Keratinocyte (primary cell): ENCODE measurements around the gene S100B. TPM values are rescaled to one million over a fixed set of nuclear protein-coding genes. Genes with fewer than 3 reads are reported as not detected.

Source experiments
- DNase-seq: peaks from one replicate; pipeline ENCODE4 v3.0.0-alpha.2; 2011; ENCODE audit warnings: low read depth, missing footprints, low spot score
- FAIRE-seq: peaks from 2 replicates; lab custom pipeline; 2011; peaks lifted over from hg19 to GRCh38; lab: Jason Lieb, UNC
- H2AFZ ChIP-seq: 2 replicates; pipeline ENCODE4 v1.6.0; 2012; ENCODE audit warnings: low read length, control low read depth, inconsistent platforms; ENCODE audit not compliant: control insufficient read depth
- H3K27ac ChIP-seq: 2 replicates; pipeline ENCODE4 v1.5.1; 2011; ENCODE audit warnings: low read length; ENCODE audit not compliant: control insufficient read depth, insufficient read depth
- H3K27me3 ChIP-seq: 3 replicates; pipeline ENCODE4 v1.6.0; 2011; ENCODE audit warnings: low read length; ENCODE audit not compliant: control insufficient read depth, insufficient read depth; ENCODE audit errors: extremely low read depth
- H3K36me3 ChIP-seq, 2 experiments: 2 replicates in 1 of 2; 3 replicates in 1 of 2; pipeline ENCODE4 v1.5.1; 2011; ENCODE audit warnings: low read length in 2 of 2, mild to moderate bottlenecking in 1 of 2; ENCODE audit not compliant: control insufficient read depth in 2 of 2, insufficient read depth in 2 of 2; ENCODE audit errors: extremely low read depth in 1 of 2
- H3K4me1 ChIP-seq: 3 replicates; pipeline ENCODE4 v1.5.1; 2011; ENCODE audit warnings: low read length; ENCODE audit not compliant: control insufficient read depth, insufficient read depth; ENCODE audit errors: extremely low read depth
- H3K4me2 ChIP-seq: 3 replicates; pipeline ENCODE4 v1.6.0; 2011; ENCODE audit warnings: low read depth, low read length; ENCODE audit not compliant: control insufficient read depth, insufficient read depth; ENCODE audit errors: extremely low read depth
- H3K4me3 ChIP-seq, 3 experiments: fragments of 200-600 bp in 1 of 3; sonication (generic) in 1 of 3; 2 replicates in 2 of 3; 3 replicates in 1 of 3; pipeline ENCODE4 v1.5.1; 2011 to 2016; ENCODE audit warnings: low read length in 3 of 3, mild to moderate bottlenecking in 3 of 3, control low read depth in 2 of 3, inconsistent platforms in 1 of 3, low read depth in 1 of 3, mixed read lengths in 1 of 3, mixed run types in 1 of 3, moderate library complexity in 1 of 3; ENCODE audit not compliant: control insufficient read depth in 2 of 3, insufficient read depth in 2 of 3; ENCODE audit errors: extremely low read depth in 1 of 3
- H3K79me2 ChIP-seq: 2 replicates; pipeline ENCODE4 v1.6.0; 2012; ENCODE audit warnings: low read length; ENCODE audit not compliant: control insufficient read depth, insufficient read depth
- H3K9ac ChIP-seq: 3 replicates; pipeline ENCODE4 v1.6.0; 2011; ENCODE audit warnings: low read length; ENCODE audit not compliant: control insufficient read depth, insufficient read depth; ENCODE audit errors: extremely low read depth
- H3K9me1 ChIP-seq: 3 replicates; pipeline ENCODE4 v1.6.0; 2011; ENCODE audit warnings: low read length; ENCODE audit not compliant: control insufficient read depth, insufficient read depth; ENCODE audit errors: extremely low read depth
- H3K9me3 ChIP-seq: 2 replicates; pipeline ENCODE4 v1.5.1; 2012; ENCODE audit warnings: low read depth, low read length; ENCODE audit not compliant: control insufficient read depth
- H4K20me1 ChIP-seq: 3 replicates; pipeline ENCODE4 v1.6.0; 2011; ENCODE audit warnings: low read length; ENCODE audit not compliant: control insufficient read depth, insufficient read depth; ENCODE audit errors: extremely low read depth
- EZH2 ChIP-seq: IDR thresholded peaks from one replicate; pipeline ENCODE4 v1.6.1; 2012; ENCODE audit warnings: inconsistent platforms, mild to moderate bottlenecking, low read length, moderate library complexity
- dilution Hi-C: fragments of 300-500 bp; cut with MboI; formaldehyde crosslinking; loops from one replicate; pipeline ENCODE4 v1.7.0; 2020; ENCODE audit warnings: low sequenced_read_pairs; ENCODE audit not compliant: extremely low pct_ligation_motif_present
- polyA plus RNA-seq, 5 experiments: library from polyadenylated mRNA; depleted of rRNA in 3 of 5; stranded (reverse) in 3 of 5; stranded (forward) in 1 of 5; unstranded in 1 of 5; fragments of >200 nt; gene quantifications; 1 replicate in 1 of 5; 2 replicates in 3 of 5; 3 replicates in 1 of 5; pipeline versions ENCODE4 v1.2.1 to v1.2.3, GENCODE V29; 2011 to 2012; ENCODE audit warnings: missing spikeins in 2 of 5, low read depth in 1 of 5, low replicate concordance in 1 of 5
- TF ChIP-seq, protein P1 (sequence below), 3 experiments: IDR thresholded peaks in 1 of 3; conservative IDR thresholded peaks in 1 of 3; optimal IDR thresholded peaks in 1 of 3; 2 replicates in 2 of 3; 3 replicates in 1 of 3; pipeline versions ENCODE3 to v1.5.1; 2011; ENCODE audit warnings: low read length in 3 of 3, mild to moderate bottlenecking in 3 of 3, moderate library complexity in 2 of 3, control low read depth in 1 of 3, inconsistent platforms in 1 of 3; ENCODE audit not compliant: insufficient read depth in 2 of 3; ENCODE audit errors: extremely low read depth in 1 of 3

Gene S100B
- polyA plus RNA-seq, 1 donor (not counting 4 experiments of a cell fraction or from before 2014, with no cell fraction given), result not detected

DNA sequence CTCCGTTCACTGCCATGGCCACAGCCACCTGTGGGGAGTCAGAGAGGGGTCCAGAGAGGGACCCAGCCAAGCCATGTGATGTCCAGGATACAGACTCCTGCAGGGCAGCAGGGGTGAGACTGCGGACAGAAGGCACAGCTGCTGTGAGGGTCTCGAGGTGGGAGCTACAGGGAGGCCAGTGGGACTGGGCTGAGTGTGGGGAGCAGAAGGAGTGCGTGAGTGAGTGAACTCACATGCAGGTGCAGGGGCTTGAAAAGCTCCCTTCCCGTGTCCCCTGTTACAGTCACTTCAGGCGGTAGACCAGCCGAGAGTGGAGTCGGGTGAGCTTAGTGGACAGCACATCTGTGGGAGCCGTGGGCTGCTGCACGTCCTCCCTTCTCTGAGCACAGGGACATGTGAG, 42.4 kb downstream of the S100B start:
- TF ChIP-seq, protein P1, sequence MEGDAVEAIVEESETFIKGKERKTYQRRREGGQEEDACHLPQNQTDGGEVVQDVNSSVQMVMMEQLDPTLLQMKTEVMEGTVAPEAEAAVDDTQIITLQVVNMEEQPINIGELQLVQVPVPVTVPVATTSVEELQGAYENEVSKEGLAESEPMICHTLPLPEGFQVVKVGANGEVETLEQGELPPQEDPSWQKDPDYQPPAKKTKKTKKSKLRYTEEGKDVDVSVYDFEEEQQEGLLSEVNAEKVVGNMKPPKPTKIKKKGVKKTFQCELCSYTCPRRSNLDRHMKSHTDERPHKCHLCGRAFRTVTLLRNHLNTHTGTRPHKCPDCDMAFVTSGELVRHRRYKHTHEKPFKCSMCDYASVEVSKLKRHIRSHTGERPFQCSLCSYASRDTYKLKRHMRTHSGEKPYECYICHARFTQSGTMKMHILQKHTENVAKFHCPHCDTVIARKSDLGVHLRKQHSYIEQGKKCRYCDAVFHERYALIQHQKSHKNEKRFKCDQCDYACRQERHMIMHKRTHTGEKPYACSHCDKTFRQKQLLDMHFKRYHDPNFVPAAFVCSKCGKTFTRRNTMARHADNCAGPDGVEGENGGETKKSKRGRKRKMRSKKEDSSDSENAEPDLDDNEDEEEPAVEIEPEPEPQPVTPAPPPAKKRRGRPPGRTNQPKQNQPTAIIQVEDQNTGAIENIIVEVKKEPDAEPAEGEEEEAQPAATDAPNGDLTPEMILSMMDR (optimal IDR thresholded peaks at IDR 0.05 in 1 of 3, IDR thresholded peaks at IDR 0.05 in 1 of 3, conservative IDR thresholded peaks at IDR 0.05 in 1 of 3; ENCODE audit: extremely low read depth in 1 of 3, insufficient read depth in 2 of 3, low read length in 3 of 3), result no peak
- no peak overlapping the region for H3K4me3 ChIP-seq
- no peaks in the 10 kb centered on the region for H3K9me3 ChIP-seq
- no peak for DNase-seq
- dilution Hi-C loops, result no loop called here
- no peaks in the 10 kb centered on the region for H3K9me1 ChIP-seq
- H3K36me3 ChIP-seq, result peaks cover 47 to 59% of the 10 kb centered on the region in 2 experiments
- no peak overlapping the region for H3K4me2 ChIP-seq
- no peak overlapping the region for H3K27ac ChIP-seq
- FAIRE-seq, result no peak
- H3K27me3 ChIP-seq, result no peaks in the 10 kb centered on the region
- no peaks in the 10 kb centered on the region for H4K20me1 ChIP-seq
- H3K9ac ChIP-seq, result no peak overlapping the region
- no peak overlapping the region for H2AFZ ChIP-seq
- no peaks in the 10 kb centered on the region for H3K4me1 ChIP-seq
- no peaks in the 10 kb centered on the region for H3K79me2 ChIP-seq

DNA sequence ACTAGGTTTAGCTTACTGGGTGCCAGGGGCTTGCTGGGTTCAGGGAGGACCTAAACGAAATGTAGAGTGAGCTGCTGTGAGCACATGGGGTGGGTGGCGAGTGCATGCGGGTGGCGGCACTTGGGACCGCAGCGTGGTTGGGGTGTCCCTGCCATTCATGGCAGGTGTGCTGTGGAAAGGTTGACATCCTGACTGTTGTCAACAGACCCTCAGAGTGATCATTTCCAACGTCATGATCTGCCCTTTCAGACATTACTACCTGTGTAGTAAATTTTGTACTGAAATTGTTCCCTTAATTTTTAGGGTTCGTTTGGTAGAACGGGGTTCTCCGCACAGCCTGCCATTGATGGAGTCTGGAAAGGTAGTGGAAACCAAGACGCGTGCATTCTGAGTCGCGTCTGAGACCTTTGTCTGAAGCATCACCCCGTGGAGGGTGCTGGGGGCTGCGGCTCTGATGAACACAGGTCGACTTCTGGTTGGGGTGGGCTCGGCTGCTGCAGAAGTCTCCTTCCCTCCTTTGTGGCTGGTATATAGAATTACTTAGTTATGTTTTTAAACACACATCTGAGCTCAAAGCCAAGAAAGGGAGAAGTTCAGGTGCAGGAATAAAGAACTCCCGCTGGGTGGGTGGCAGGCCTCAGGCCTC, 43.3 kb downstream of the S100B start:
- Histone ChIP-seq H4K20me1 (no peaks in the 10 kb centered on the region), H3K4me3 (no peak overlapping the region), H3K9me1 (no peaks in the 10 kb centered on the region), H3K9ac (no peak overlapping the region), H2AFZ (no peak overlapping the region), H3K9me3 (no peaks in the 10 kb centered on the region), H3K4me2 (no peak overlapping the region), H3K36me3 (peaks cover 47 to 58% of the 10 kb centered on the region in 2 experiments), H3K27me3 (no peaks in the 10 kb centered on the region), H3K79me2 (no peaks in the 10 kb centered on the region), H3K27ac (no peak overlapping the region), H3K4me1 (no peaks in the 10 kb centered on the region)
- FAIRE-seq, result no peak
- TF ChIP-seq, protein P1 (optimal IDR thresholded peaks at IDR 0.05 in 1 of 3, IDR thresholded peaks at IDR 0.05 in 1 of 3, conservative IDR thresholded peaks at IDR 0.05 in 1 of 3; ENCODE audit: extremely low read depth in 1 of 3, insufficient read depth in 2 of 3, low read length in 3 of 3), result no peak
- TF ChIP-seq EZH2, result no peak
- dilution Hi-C loops, result no loop called here
- no peak for DNase-seq
